Measurements from ENCODE around the gene CDC40.

The CDC40 gene

DNA sequence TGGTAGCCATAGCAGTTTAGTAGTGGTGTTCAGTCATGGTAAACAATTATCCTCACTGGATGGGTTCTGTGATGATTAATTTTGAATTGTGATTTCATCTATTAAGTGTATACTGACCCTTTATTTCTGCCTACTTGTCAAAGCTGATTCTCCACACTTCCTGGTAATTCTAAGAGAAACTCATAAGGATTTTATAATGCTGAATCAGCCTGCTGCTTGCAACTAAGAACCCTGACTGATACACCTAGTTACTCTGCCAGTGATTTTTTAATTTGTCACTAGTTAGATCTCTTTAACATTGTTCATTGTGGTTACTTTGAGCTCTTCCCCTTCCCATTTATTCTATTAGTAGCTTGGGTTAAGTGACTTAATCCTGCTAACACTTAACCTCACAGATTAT lies 8.6 kb downstream of the CDC40 start:
- no peak for TF ChIP-seq CTCF (conservative IDR thresholded peaks at IDR 0.05)
- H3K27ac ChIP-seq, result no peak overlapping the region

DNA sequence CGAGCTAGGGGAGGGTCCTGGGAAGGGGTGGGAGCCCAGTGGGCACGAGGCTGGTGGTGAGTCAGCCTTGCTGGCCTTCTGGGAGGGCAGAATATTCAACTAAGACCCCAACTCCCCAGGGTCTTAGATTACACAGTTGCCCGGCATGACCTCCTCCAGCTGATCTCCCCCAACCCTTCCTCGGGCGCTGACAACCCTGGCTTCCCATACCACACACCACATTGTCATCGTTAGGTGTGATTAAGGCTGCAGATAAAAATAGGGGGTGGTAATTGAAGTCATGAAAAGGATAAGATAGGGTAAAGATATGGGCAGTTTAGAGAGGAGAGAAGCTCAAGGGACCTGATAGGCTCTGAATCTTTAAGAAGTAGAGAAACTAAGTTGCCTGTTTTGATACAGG lies 10.5 kb downstream of the CDC40 start:
- no peak for TF ChIP-seq CTCF (conservative IDR thresholded peaks at IDR 0.05)
- H3K27ac ChIP-seq, result no peak overlapping the region

- H3K27ac ChIP-seq, result no peak overlapping the region
- no peak for TF ChIP-seq CTCF (conservative IDR thresholded peaks at IDR 0.05)
These were observed 11.2 kb downstream of the CDC40 start for GRCh38 chr6:110191477-110191876.

DNA sequence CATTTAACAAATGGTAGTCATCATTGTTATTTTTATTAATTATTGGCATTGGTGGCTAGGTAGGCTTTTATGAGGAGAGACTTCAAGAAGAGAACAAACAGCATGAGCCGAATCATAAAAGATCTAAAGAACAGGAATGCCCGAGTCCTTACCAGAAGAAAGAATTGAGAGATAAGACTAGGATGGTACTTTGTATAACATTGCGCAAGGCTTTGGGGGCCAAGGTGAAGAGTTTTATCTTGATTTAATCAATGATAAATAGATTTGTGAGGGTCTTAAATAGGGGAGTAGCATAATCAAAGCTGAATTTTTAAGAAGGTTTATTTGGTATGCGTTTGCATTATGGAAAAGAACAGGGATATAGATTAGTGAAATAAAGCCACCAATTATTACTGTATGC lies 15.4 kb downstream of the CDC40 start:
- TF ChIP-seq CTCF (conservative IDR thresholded peaks at IDR 0.05), result no peak
- no peak overlapping the region for H3K27ac ChIP-seq

DNA sequence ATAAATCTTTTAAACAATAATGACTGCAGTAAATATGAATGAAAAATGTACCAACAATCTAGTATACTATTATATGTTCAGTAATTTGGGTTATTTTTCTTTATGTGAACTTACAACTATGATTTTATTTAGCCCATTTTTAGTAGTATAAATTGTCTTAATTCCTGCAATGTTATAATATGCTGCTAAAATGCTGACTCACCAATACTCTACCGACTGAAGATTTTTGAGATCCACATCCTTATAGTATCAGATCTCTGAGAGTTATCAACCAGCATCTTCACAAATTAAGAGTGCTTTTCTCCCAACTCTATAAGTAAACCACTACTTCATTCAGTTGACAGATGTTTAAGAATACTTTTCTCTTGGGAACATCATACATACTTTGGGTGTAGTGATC lies 16.6 kb downstream of the CDC40 start:
- H3K27ac ChIP-seq, result no peak overlapping the region
- TF ChIP-seq CTCF (conservative IDR thresholded peaks at IDR 0.05), result no peak

DNA sequence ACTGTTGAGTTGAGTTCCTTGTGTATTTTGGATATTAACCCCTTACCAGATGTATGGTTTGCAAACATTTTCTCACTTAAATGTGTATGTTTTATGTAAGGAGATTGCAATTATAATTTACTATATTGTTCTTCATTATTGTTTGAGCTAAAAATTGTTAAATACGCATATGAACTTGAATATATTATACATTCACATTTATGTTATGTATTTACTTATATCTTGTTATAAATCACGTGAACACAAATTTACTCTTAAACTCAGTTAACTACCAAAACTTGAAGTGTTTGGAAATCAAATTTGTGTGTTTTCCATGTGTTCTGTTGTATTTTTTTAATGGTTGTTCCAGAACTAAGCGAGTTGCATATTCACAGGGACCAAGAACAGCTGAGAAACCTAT lies 18.3 kb downstream of the CDC40 start:
- no peak for TF ChIP-seq CTCF (conservative IDR thresholded peaks at IDR 0.05)

GRCh38 chr6:110201151-110201884 lies 21.1 kb downstream of the CDC40 start:
- H3K27ac ChIP-seq, result no peak overlapping the region
- TF ChIP-seq CTCF (conservative IDR thresholded peaks at IDR 0.05), result no peak

More for the DNA sequence above, 18.3 kb downstream of the CDC40 start:
- no peak overlapping the region for H3K27ac ChIP-seq
